Putamen (tissue), 1 donor: ENCODE data around the gene PANK4.

ENCODE experiments used
- DNase-seq: peaks from one replicate; pipeline ENCODE4 v3.0.0-alpha.2; 2016; ENCODE audit warnings: low spot score

Gene PANK4

GRCh38 chr1:2512862-2513421 lies 13.5 kb downstream of the PANK4 start:
- no peak for DNase-seq

GRCh38 chr1:2510366-2511155 lies 15.8 kb downstream of the PANK4 start:
- no peak for DNase-seq

GRCh38 chr1:2509589-2509988 lies 16.8 kb downstream of the PANK4 start:
- DNase-seq: no peak

GRCh38 chr1:2508751-2509150 lies 17.6 kb downstream of the PANK4 start:
- no peak for DNase-seq

GRCh38 chr1:2508180-2508579 lies 18.2 kb downstream of the PANK4 start:
- DNase-seq: no peak

- DNase-seq: no peak
These were observed 18.6 kb downstream of the PANK4 start for GRCh38 chr1:2507744-2508155.

- no peak for DNase-seq
These were observed 19.4 kb downstream of the PANK4 start for GRCh38 chr1:2506901-2507565.

- DNase-seq: no peak
These were observed 20.2 kb downstream of the PANK4 start for GRCh38 chr1:2506007-2506860.

- no peak for DNase-seq
These were observed 20.9 kb downstream of the PANK4 start for GRCh38 chr1:2505461-2505994.

- no peak for DNase-seq
These were observed 21.5 kb downstream of the PANK4 start for GRCh38 chr1:2504949-2505272.

- DNase-seq: no peak
These were observed 22.0 kb downstream of the PANK4 start for GRCh38 chr1:2504225-2504948.

- no peak for DNase-seq
These were observed 22.7 kb downstream of the PANK4 start for GRCh38 chr1:2503554-2504224.

GRCh38 chr1:2502661-2503553 lies 23.5 kb downstream of the PANK4 start:
- DNase-seq: no peak

- DNase-seq: no peak
These were observed 24.2 kb downstream of the PANK4 start for GRCh38 chr1:2502210-2502609.

- no peak for DNase-seq
These were observed 24.6 kb downstream of the PANK4 start for GRCh38 chr1:2501820-2502119.

GRCh38 chr1:2501041-2501819 lies 25.2 kb downstream of the PANK4 start:
- no peak for DNase-seq

GRCh38 chr1:2499986-2500596 lies 26.3 kb downstream of the PANK4 start:
- DNase-seq: no peak

GRCh38 chr1:2499260-2499659 lies 27.1 kb downstream of the PANK4 start:
- DNase-seq: no peak

- DNase-seq: no peak
These were observed 27.7 kb downstream of the PANK4 start for GRCh38 chr1:2498648-2499047.
